Endothelial cell of umbilical vein (primary cell): ENCODE results near the gene CACNA1E. TPM values are rescaled to one million over a fixed set of nuclear protein-coding genes. Genes with fewer than 3 reads are reported as not detected.

ENCODE experiments used
- BruUV-seq: library from RNA; stranded (reverse); fragments of 400-500 nt; replicated peaks from 2 replicates; lab custom pipeline; 2021; lab: Mats Ljungman, UMichigan
- CTCF ChIA-PET: fragments of 300-600, 350-600 bp; sonication (Branson Sonifier 250); formaldehyde crosslinking; loops from one replicate; lab custom pipeline; 2021; ENCODE audit warnings: antibody characterized with exemption, inconsistent platforms; lab: Charles Lee
- POLR2A ChIA-PET: fragments of 300-600, 350-600 bp; sonication (Branson Sonifier 250); formaldehyde crosslinking; loops from one replicate; lab custom pipeline; 2021; ENCODE audit warnings: antibody characterized with exemption, inconsistent platforms; lab: Charles Lee
- DNase-seq: peaks from one replicate; pipeline ENCODE4 v3.0.0-alpha.2; 2011; ENCODE audit warnings: low read depth, low spot score
- FAIRE-seq: peaks from 2 replicates; lab custom pipeline; 2011; peaks lifted over from hg19 to GRCh38; lab: Jason Lieb, UNC
- H2AFZ ChIP-seq: 2 replicates; pipeline ENCODE4 v1.6.0; 2012; ENCODE audit warnings: low read depth, low read length, control low read depth, inconsistent platforms
- H3K27ac ChIP-seq: 2 replicates; pipeline ENCODE4 v1.5.1; 2011; ENCODE audit warnings: low read depth, mild to moderate bottlenecking, control low read depth, low read length, moderate library complexity; ENCODE audit not compliant: insufficient read depth
- H3K27me3 ChIP-seq, 2 experiments: 2 replicates each; pipeline versions ENCODE4 v1.6.0 to v1.6.1; 2011; ENCODE audit warnings: low read length in 2 of 2, mixed read lengths in 1 of 2; ENCODE audit not compliant: control insufficient read depth in 2 of 2, insufficient read depth in 2 of 2
- H3K36me3 ChIP-seq, 2 experiments: 2 replicates in 1 of 2; 3 replicates in 1 of 2; pipeline ENCODE4 v1.5.1; 2011; ENCODE audit warnings: low read length in 2 of 2, mild to moderate bottlenecking in 1 of 2, moderate library complexity in 1 of 2; ENCODE audit not compliant: control insufficient read depth in 2 of 2, insufficient read depth in 2 of 2; ENCODE audit errors: extremely low read depth in 1 of 2
- H3K4me1 ChIP-seq: 3 replicates; pipeline ENCODE4 v1.5.1; 2011; ENCODE audit warnings: mild to moderate bottlenecking, low read length; ENCODE audit not compliant: control insufficient read depth, insufficient read depth; ENCODE audit errors: extremely low read depth
- H3K4me2 ChIP-seq: 2 replicates; pipeline ENCODE4 v1.6.1; 2011; ENCODE audit warnings: low read length, control low read depth, mixed read lengths; ENCODE audit not compliant: insufficient read depth
- H3K4me3 ChIP-seq, 3 experiments: fragments of 200-600 bp in 1 of 3; sonication (generic), shearing (Covaris generic) in 1 of 3; replicated peaks in 1 of 3; 2 replicates each; pipeline ENCODE4 v1.5.1; 2011 to 2016; ENCODE audit warnings: control low read depth in 3 of 3, low read length in 3 of 3, mild to moderate bottlenecking in 2 of 3, inconsistent platforms in 1 of 3, low read depth in 1 of 3, moderate library complexity in 1 of 3; ENCODE audit not compliant: insufficient read depth in 1 of 3
- H3K79me2 ChIP-seq: 2 replicates; pipeline ENCODE4 v1.6.0; 2012; ENCODE audit warnings: low read length, inconsistent platforms; ENCODE audit not compliant: control insufficient read depth, insufficient read depth
- H3K9ac ChIP-seq: replicated peaks from 2 replicates; pipeline ENCODE3; 2011; ENCODE audit warnings: low read length, control low read depth; ENCODE audit not compliant: insufficient read depth; ENCODE audit errors: extremely low read depth
- H3K9me1 ChIP-seq: replicated peaks from 3 replicates; pipeline ENCODE4 v1.6.0; 2011; ENCODE audit warnings: mild to moderate bottlenecking, low read length; ENCODE audit not compliant: control insufficient read depth, insufficient read depth; ENCODE audit errors: extremely low read depth
- H3K9me3 ChIP-seq: replicated peaks from 2 replicates; pipeline ENCODE4 v1.5.1; 2012; ENCODE audit warnings: low read length, inconsistent platforms; ENCODE audit not compliant: control insufficient read depth, insufficient read depth
- H4K20me1 ChIP-seq: replicated peaks from 2 replicates; pipeline ENCODE3; 2011; ENCODE audit warnings: mild to moderate bottlenecking, low read length; ENCODE audit not compliant: control insufficient read depth, insufficient read depth; ENCODE audit errors: extremely low read depth
- FOS ChIP-seq: IDR thresholded peaks from 2 replicates; pipeline ENCODE4 v1.6.1; 2011; ENCODE audit warnings: mild to moderate bottlenecking, low read length, moderate library complexity, borderline replicate concordance; ENCODE audit not compliant: insufficient read depth
- JUN ChIP-seq: IDR thresholded peaks from 2 replicates; pipeline ENCODE4 v1.6.1; 2011; ENCODE audit warnings: borderline replicate concordance, low read depth; ENCODE audit not compliant: insufficient read length, insufficient read depth
- MYC ChIP-seq: IDR thresholded peaks from one replicate; pipeline ENCODE4 v1.6.1; 2011; ENCODE audit warnings: mild to moderate bottlenecking, low read depth, low read length
- POLR2A ChIP-seq: IDR thresholded peaks from 2 replicates; pipeline ENCODE4 v1.6.1; 2012; ENCODE audit warnings: low read depth, mild to moderate bottlenecking, control low read depth, low read length
- dilution Hi-C: fragments of 300-500 bp; cut with MboI; formaldehyde crosslinking; loops from one replicate; pipeline ENCODE4 v1.15.0; 2019; ENCODE audit warnings: low sequenced_read_pairs; ENCODE audit not compliant: extremely low pct_ligation_motif_present
- intact Hi-C: fragments of 100-400 bp; cut with micrococcal nuclease; formaldehyde crosslinking; loops from one replicate; pipeline ENCODE4 v1.10.0; 2022
- polyA plus RNA-seq, 4 experiments: library from polyadenylated mRNA; depleted of rRNA in 3 of 4; stranded (reverse) in 3 of 4; unstranded in 1 of 4; fragments of >200 nt; gene quantifications; 2 replicates each; pipeline versions ENCODE4 v1.2.1 to v1.2.3, GENCODE V29; 2011 to 2012; ENCODE audit warnings: missing spikeins in 1 of 4
- total RNA-seq: library from RNA; stranded (reverse); gene quantifications from 2 replicates; pipeline ENCODE4 v1.2.3, GENCODE V29; 2021
- TF ChIP-seq, protein P1 (sequence below), 2 donors: IDR thresholded peaks; 1 replicate in 1 of 2; 2 replicates in 1 of 2; pipeline ENCODE4 v1.5.1; 2011; ENCODE audit warnings: low read length in 2 of 2, mild to moderate bottlenecking in 2 of 2, moderate library complexity in 2 of 2, control low read depth in 1 of 2, inconsistent platforms in 1 of 2, low read depth in 1 of 2; ENCODE audit not compliant: insufficient read depth in 1 of 2; ENCODE audit errors: extremely low read depth in 1 of 2

Gene CACNA1E
- total and polyA plus RNA-seq, 2 donors (not counting 3 experiments of a cell fraction or from before 2014, with no cell fraction given), result not detected

DNA sequence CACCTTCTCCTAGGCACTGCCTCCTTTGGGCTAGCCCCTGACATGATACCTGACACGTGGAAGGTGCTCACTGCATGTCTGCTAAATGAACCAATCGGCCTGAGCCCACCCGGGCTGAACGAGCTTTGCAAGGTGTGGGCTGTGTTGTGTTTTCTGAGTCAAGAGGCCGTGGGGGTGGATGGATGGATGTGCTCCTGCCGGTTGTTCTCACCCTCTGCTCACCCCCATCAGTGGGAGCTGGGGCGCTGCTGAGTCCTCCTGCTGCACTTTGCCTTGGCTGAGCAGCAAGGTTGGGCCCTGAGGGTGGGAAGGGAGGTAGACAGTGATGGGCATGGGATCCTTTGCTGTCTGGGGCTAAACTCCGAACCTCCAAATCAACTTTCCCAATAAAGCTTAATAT lies 6.7 kb upstream of the CACNA1E start:
- CTCF ChIA-PET, result interaction anchor here (8.8 kb wide), 1 partner anchor 603 kb away, joined by 180 read pairs; no protein-coding TSS in a partner anchor
- POLR2A ChIA-PET, result no interaction called here
- no peaks in the 10 kb centered on the region for H3K36me3 ChIP-seq
- H3K9me3 ChIP-seq, result no peaks in the 10 kb centered on the region
- no peaks in the 10 kb centered on the region for H3K79me2 ChIP-seq
- no TSS peak for BruUV-seq
- H3K4me1 ChIP-seq, result no peaks in the 10 kb centered on the region
- no peak for FAIRE-seq
- H3K9me1 ChIP-seq, result no peaks in the 10 kb centered on the region
- H3K27ac ChIP-seq, result no peak overlapping the region
- intact Hi-C loops, result no loop called here
- H4K20me1 ChIP-seq, result no peaks in the 10 kb centered on the region
- no peak overlapping the region for H3K4me3 ChIP-seq
- peaks cover 5 to 6% of the 10 kb centered on the region in 2 experiments for H3K27me3 ChIP-seq
- H3K9ac ChIP-seq, result no peak overlapping the region
- no peak for DNase-seq
- no peak overlapping the region for H3K4me2 ChIP-seq
- no peak overlapping the region for H2AFZ ChIP-seq
- dilution Hi-C loops, result no loop called here
- TF ChIP-seq JUN, result no peak
- TF ChIP-seq MYC, result no peak
- no peak for TF ChIP-seq POLR2A
- no peak for TF ChIP-seq FOS
- TF ChIP-seq, protein P1, sequence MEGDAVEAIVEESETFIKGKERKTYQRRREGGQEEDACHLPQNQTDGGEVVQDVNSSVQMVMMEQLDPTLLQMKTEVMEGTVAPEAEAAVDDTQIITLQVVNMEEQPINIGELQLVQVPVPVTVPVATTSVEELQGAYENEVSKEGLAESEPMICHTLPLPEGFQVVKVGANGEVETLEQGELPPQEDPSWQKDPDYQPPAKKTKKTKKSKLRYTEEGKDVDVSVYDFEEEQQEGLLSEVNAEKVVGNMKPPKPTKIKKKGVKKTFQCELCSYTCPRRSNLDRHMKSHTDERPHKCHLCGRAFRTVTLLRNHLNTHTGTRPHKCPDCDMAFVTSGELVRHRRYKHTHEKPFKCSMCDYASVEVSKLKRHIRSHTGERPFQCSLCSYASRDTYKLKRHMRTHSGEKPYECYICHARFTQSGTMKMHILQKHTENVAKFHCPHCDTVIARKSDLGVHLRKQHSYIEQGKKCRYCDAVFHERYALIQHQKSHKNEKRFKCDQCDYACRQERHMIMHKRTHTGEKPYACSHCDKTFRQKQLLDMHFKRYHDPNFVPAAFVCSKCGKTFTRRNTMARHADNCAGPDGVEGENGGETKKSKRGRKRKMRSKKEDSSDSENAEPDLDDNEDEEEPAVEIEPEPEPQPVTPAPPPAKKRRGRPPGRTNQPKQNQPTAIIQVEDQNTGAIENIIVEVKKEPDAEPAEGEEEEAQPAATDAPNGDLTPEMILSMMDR (IDR thresholded peaks at IDR 0.05; ENCODE audit: extremely low read depth in 1 of 2, insufficient read depth in 1 of 2, low read depth in 1 of 2, low read length in 2 of 2), result no peak

DNA sequence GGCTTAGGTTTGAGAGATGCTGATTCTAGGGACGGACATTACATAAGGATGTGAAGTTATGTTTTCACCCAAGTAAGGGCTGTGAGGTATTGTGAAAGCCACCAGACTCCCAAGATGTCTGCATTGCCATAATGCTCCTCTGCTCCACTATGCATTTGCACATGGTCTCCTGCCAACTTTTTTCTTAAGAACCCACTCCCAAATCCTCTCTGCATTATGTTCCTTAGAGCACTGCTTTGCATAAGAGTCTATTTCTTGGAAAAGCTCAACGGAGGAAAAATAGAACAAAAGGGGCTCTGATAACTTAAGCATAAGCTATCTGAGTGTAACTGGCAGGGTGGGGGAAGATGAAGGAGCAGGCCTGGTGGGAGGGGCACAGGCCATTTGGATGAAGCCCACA lies 5.0 kb upstream of the CACNA1E start:
- no peaks in the 10 kb centered on the region for H3K9me1 ChIP-seq
- H3K27me3 ChIP-seq, result peaks cover 16 to 22% of the 10 kb centered on the region in 2 experiments
- no peaks in the 10 kb centered on the region for H3K36me3 ChIP-seq
- ChIA-PET POLR2A (no interaction called here), CTCF (interaction anchor here (0.7 to 8.8 kb wide), 15 partner anchors 8 to 1306 kb away, joined by 3 to 180 read pairs (median 6); partner anchors contain the start of gene GLUL)
- TF ChIP-seq MYC (no peak), FOS (no peak)
- no TSS peak for BruUV-seq
- no peaks in the 10 kb centered on the region for H4K20me1 ChIP-seq
- no peaks in the 10 kb centered on the region for H3K9me3 ChIP-seq
- dilution Hi-C loops (no loop called here), intact Hi-C loops (no loop called here)
- H3K4me3 ChIP-seq, result no peak overlapping the region
- no peaks in the 10 kb centered on the region for H3K4me1 ChIP-seq
- no peak for DNase-seq
- FAIRE-seq, result no peak
- H2AFZ ChIP-seq, result no peak overlapping the region
- no peak overlapping the region for H3K4me2 ChIP-seq
- no peak overlapping the region for H3K9ac ChIP-seq
- H3K79me2 ChIP-seq, result no peaks in the 10 kb centered on the region
- no peak overlapping the region for H3K27ac ChIP-seq
